GM12865 (cell line): ENCODE measurements around the gene SRSF7.

ENCODE experiments used
- DNase-seq: peaks from one replicate; pipeline ENCODE4 v3.0.0; 2010; ENCODE audit warnings: low read depth
- H3K4me3 ChIP-seq: 2 replicates; pipeline ENCODE4 v1.5.1; 2011; ENCODE audit warnings: mild to moderate bottlenecking, low read depth, low read length, control low read depth
- CTCF ChIP-seq: IDR thresholded peaks from 2 replicates; pipeline ENCODE4 v1.5.1; 2011; ENCODE audit warnings: low read length, control low read depth, low read depth, inconsistent platforms; ENCODE audit not compliant: insufficient read depth; ENCODE audit errors: missing control alignments

The SRSF7 gene

GRCh38 chr2:38754049-38754448, 2.9 kb upstream of the SRSF7 start:
- DNase-seq = no peak
- peak overlapping the region; percentile 44 for H3K4me3 ChIP-seq
- no peak for TF ChIP-seq CTCF

GRCh38 chr2:38751596-38752410, 642 bp upstream of the SRSF7 start:
- H3K4me3 ChIP-seq = peak overlapping the region; percentile 86
- TF ChIP-seq CTCF = no peak
- DNase-seq = no peak

GRCh38 chr2:38750011-38750890, 910 bp downstream of the SRSF7 start:
- H3K4me3 ChIP-seq = peak overlapping the region; percentile 86
- peak; percentile 57 for DNase-seq
- no peak for TF ChIP-seq CTCF

GRCh38 chr2:38748943-38749804, 2.0 kb downstream of the SRSF7 start:
- no peak for TF ChIP-seq CTCF
- DNase-seq = no peak
- H3K4me3 ChIP-seq = peak overlapping the region; percentile 86

- no peak for DNase-seq
- no peak for TF ChIP-seq CTCF
- no peak overlapping the region for H3K4me3 ChIP-seq
These were observed 2.8 kb downstream of the SRSF7 start for GRCh38 chr2:38748391-38748790.

GRCh38 chr2:38747819-38748218, 3.3 kb downstream of the SRSF7 start:
- no peak overlapping the region for H3K4me3 ChIP-seq
- TF ChIP-seq CTCF = no peak
- DNase-seq = no peak
